ENCODE results near the gene OR51I2. TPM values are rescaled to one million over a fixed set of nuclear protein-coding genes. Genes with fewer than 3 reads are reported as not detected.

Gene OR51I2
- total RNA-seq, 1 experiment from 2014 or later, result not detected

DNA sequence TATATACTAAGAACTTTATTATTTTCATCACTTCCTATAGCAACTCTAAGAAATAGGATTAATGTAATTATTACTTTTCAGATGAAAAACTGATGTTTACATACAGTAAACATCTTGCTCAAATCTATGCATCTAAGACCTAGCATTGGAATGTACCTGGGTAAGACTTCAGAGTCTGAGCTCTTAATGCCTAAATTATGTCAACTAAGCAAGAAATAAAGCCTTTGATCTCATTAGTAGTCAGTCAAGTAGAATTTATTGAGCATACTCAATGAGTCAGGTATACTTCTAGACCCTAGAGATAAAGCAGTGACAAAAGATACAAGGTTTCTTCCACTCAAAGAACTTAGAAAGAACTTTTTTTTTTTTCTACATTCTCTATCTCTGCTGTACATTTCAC, 44.0 kb upstream of the OR51I2 start:
- H3K4me2 ChIP-seq (ENCODE audit: low read length), result no peak overlapping the region
- CTCF ChIA-PET, result no interaction called here
- no peaks in the 10 kb centered on the region for H3K9me2 ChIP-seq (ENCODE audit: insufficient read depth)
- BruUV-seq (replicated peaks), result no TSS peak
- H3K79me2 ChIP-seq (ENCODE audit: insufficient read depth, low read length), result peaks cover 99% of the 10 kb centered on the region
- intact Hi-C loops (cut with micrococcal nuclease), result no loop called here
- no peak overlapping the region for H2AFZ ChIP-seq (ENCODE audit: low read depth, low read length, poor library complexity, severe bottlenecking)
- no peak overlapping the region for H3K4me3 ChIP-seq (replicated peaks in 1 of 2; ENCODE audit: low read depth in 1 of 2, low read length in 2 of 2)
- H3K4me1 ChIP-seq (ENCODE audit: control insufficient read depth in 1 of 2, insufficient read depth in 2 of 2, low read length in 2 of 2), result peaks cover 0 to 36% of the 10 kb centered on the region in 2 experiments; a peak in 2 of 4 replicates
- H3K27me3 ChIP-seq (ENCODE audit: insufficient read depth, low read length), result no peaks in the 10 kb centered on the region
- no peaks in the 10 kb centered on the region for H3K9me3 ChIP-seq (ENCODE audit: control insufficient read depth in 1 of 2, insufficient read depth in 1 of 2, low read depth in 1 of 2, low read length in 2 of 2)
- H3K36me3 ChIP-seq (ENCODE audit: control insufficient read depth in 1 of 2, insufficient read depth in 2 of 2, low read length in 2 of 2), result peaks cover 8 to 66% of the 10 kb centered on the region in 2 experiments
- H3K9ac ChIP-seq (ENCODE audit: low read length), result no peak overlapping the region
- RAD21 ChIA-PET (ENCODE audit: low non-redundant PET in 1 of 2, low total read pairs in 2 of 2, uncharacterized antibody in 2 of 2, unreplicated experiment in 2 of 2), result no interaction called here
- ATAC-seq (no peak), DNase-seq (ENCODE audit: low read depth, low spot score) (no peak)
- H4K20me1 ChIP-seq (ENCODE audit: insufficient read depth), result peaks cover 57% of the 10 kb centered on the region
- POLR2A ChIA-PET, result no interaction called here
- no peak overlapping the region for H3K27ac ChIP-seq (ENCODE audit: low read depth, low read length)
- no peak for TF ChIP-seq POLR2A (IDR thresholded peaks at IDR 0.05; ENCODE audit: borderline replicate concordance, extremely low read depth, insufficient read depth, insufficient read length)
- TF ChIP-seq, protein P1, sequence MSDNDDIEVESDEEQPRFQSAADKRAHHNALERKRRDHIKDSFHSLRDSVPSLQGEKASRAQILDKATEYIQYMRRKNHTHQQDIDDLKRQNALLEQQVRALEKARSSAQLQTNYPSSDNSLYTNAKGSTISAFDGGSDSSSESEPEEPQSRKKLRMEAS (IDR thresholded peaks at IDR 0.05), result no peak
- no peak for TF ChIP-seq SP1 (IDR thresholded peaks at IDR 0.05; ENCODE audit: low read depth)
- no peak for TF ChIP-seq RAD21 (IDR thresholded peaks at IDR 0.05; ENCODE audit: low read depth)
- TF ChIP-seq FOSL1 (IDR thresholded peaks at IDR 0.05; ENCODE audit: low read depth), result no peak
- no peak for TF ChIP-seq POLR2AphosphoS5 (IDR thresholded peaks at IDR 0.05; ENCODE audit: low read depth, low read length)
- TF ChIP-seq EZH2phosphoT487 (IDR thresholded peaks at IDR 0.05; ENCODE audit: borderline replicate concordance), result no peak

DNA sequence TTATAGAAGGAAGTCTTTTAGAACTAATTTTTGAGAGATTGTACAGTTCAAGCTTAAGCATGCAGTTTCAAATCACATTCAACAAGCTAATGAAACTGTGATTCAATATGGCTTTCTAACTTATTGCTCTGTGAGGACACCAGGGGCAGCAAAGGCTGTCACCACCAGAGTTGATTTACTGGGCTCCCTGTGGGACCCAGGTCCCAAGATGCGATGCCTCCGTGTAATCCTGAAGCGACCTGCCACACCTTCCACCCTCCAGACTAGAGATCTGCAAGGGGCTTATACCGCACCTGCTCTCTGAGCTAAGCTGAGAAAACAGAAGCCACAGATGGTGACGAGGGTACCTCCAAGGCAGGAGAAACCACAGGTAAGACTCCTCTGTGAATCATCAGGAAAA, 28.1 kb upstream of the OR51I2 start:
- peak; percentile 61 for ATAC-seq
- POLR2A ChIA-PET, result no interaction called here
- intact Hi-C loops (cut with micrococcal nuclease), result no loop called here
- TF ChIP-seq EZH2phosphoT487 (IDR thresholded peaks at IDR 0.05; ENCODE audit: borderline replicate concordance) (no peak), ZNF274 (IDR thresholded peaks at IDR 0.05; ENCODE audit: low read depth, low read length) (no peak), RAD21 (IDR thresholded peaks at IDR 0.05; ENCODE audit: low read depth) (no peak), SRF (IDR thresholded peaks at IDR 0.05; ENCODE audit: low read depth) (no peak), ELF1 (IDR thresholded peaks at IDR 0.05; ENCODE audit: borderline replicate concordance, low read depth) (no peak), CBX3 (IDR thresholded peaks at IDR 0.05; ENCODE audit: low read depth) (no peak), EZH2 (IDR thresholded peaks at IDR 0.05) (no peak), EGR1 (IDR thresholded peaks at IDR 0.05; ENCODE audit: low read depth) (no peak), TCF7L2 (IDR thresholded peaks at IDR 0.05; ENCODE audit: borderline replicate concordance, extremely low read depth, insufficient read depth, insufficient read length) (no peak), POLR2AphosphoS5 (IDR thresholded peaks at IDR 0.05; ENCODE audit: low read depth, low read length) (peak; percentile 19; the same call in 1 of the 2 replicates)
- TF ChIP-seq, protein P2, sequence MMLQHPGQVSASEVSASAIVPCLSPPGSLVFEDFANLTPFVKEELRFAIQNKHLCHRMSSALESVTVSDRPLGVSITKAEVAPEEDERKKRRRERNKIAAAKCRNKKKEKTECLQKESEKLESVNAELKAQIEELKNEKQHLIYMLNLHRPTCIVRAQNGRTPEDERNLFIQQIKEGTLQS (IDR thresholded peaks at IDR 0.05), result no peak
- TF ChIP-seq, protein P3, sequence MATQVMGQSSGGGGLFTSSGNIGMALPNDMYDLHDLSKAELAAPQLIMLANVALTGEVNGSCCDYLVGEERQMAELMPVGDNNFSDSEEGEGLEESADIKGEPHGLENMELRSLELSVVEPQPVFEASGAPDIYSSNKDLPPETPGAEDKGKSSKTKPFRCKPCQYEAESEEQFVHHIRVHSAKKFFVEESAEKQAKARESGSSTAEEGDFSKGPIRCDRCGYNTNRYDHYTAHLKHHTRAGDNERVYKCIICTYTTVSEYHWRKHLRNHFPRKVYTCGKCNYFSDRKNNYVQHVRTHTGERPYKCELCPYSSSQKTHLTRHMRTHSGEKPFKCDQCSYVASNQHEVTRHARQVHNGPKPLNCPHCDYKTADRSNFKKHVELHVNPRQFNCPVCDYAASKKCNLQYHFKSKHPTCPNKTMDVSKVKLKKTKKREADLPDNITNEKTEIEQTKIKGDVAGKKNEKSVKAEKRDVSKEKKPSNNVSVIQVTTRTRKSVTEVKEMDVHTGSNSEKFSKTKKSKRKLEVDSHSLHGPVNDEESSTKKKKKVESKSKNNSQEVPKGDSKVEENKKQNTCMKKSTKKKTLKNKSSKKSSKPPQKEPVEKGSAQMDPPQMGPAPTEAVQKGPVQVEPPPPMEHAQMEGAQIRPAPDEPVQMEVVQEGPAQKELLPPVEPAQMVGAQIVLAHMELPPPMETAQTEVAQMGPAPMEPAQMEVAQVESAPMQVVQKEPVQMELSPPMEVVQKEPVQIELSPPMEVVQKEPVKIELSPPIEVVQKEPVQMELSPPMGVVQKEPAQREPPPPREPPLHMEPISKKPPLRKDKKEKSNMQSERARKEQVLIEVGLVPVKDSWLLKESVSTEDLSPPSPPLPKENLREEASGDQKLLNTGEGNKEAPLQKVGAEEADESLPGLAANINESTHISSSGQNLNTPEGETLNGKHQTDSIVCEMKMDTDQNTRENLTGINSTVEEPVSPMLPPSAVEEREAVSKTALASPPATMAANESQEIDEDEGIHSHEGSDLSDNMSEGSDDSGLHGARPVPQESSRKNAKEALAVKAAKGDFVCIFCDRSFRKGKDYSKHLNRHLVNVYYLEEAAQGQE (IDR thresholded peaks at IDR 0.05; ENCODE audit: low read depth), result no peak

More for the DNA sequence above, 28.1 kb upstream of the OR51I2 start:
- RAD21 ChIA-PET (ENCODE audit: low non-redundant PET in 1 of 2, low total read pairs in 2 of 2, uncharacterized antibody in 2 of 2, unreplicated experiment in 2 of 2), result no interaction called here
- no peak overlapping the region for H2AFZ ChIP-seq (ENCODE audit: low read depth, low read length, poor library complexity, severe bottlenecking)
- no peaks in the 10 kb centered on the region for H3K27me3 ChIP-seq (ENCODE audit: insufficient read depth, low read length)
- peaks cover 2 to 44% of the 10 kb centered on the region in 2 experiments for H3K36me3 ChIP-seq (ENCODE audit: control insufficient read depth in 1 of 2, insufficient read depth in 2 of 2, low read length in 2 of 2)
- no peak overlapping the region for H3K4me2 ChIP-seq (ENCODE audit: low read length)
- BruUV-seq (replicated peaks), result no TSS peak
- H3K9me2 ChIP-seq (ENCODE audit: insufficient read depth), result no peaks in the 10 kb centered on the region
- no peak overlapping the region for H3K9ac ChIP-seq (ENCODE audit: low read length)
- H3K9me3 ChIP-seq (ENCODE audit: control insufficient read depth in 1 of 2, insufficient read depth in 1 of 2, low read depth in 1 of 2, low read length in 2 of 2), result no peaks in the 10 kb centered on the region
- no peak overlapping the region for H3K4me3 ChIP-seq (replicated peaks in 1 of 2; ENCODE audit: low read depth in 1 of 2, low read length in 2 of 2)
- DNase-seq (ENCODE audit: low read depth, low spot score), result no peak
- CTCF ChIA-PET, result interaction anchor here (0.6 kb wide), 1 partner anchor 10 kb away, joined by 3 read pairs; no protein-coding TSS in a partner anchor
- H3K79me2 ChIP-seq (ENCODE audit: insufficient read depth, low read length), result peaks cover 75% of the 10 kb centered on the region
- no peak overlapping the region; the same call in 1 of the 2 replicates for H3K27ac ChIP-seq (ENCODE audit: low read depth, low read length)
- H4K20me1 ChIP-seq (ENCODE audit: insufficient read depth), result peaks cover 18% of the 10 kb centered on the region; the same call in 1 of the 2 replicates
- H3K4me1 ChIP-seq (ENCODE audit: control insufficient read depth in 1 of 2, insufficient read depth in 2 of 2, low read length in 2 of 2), result peaks cover 0 to 21% of the 10 kb centered on the region in 2 experiments; a peak in 1 of 4 replicates

Data from HCT116 (cell line).